HL-60 (cell line): Measurements from ENCODE around the gene ESPL1.

Experiments
- DNase-seq, 2 experiments: peaks; one replicate each; pipeline ENCODE4 v3.0.0-alpha.2; 2010 to 2020; ENCODE audit warnings: low read depth in 1 of 2, low spot score in 1 of 2
- H3K27ac ChIP-seq: fragments of 250-450 bp; sonication (Bioruptor Pico); replicated peaks from 2 replicates; pipeline ENCODE4 v1.5.1; 2020; ENCODE audit warnings: mild to moderate bottlenecking, moderate library complexity
- H3K27me3 ChIP-seq: fragments of 250-450 bp; sonication (Bioruptor Pico); 2 replicates; pipeline ENCODE4 v1.5.1; 2021; ENCODE audit warnings: mild to moderate bottlenecking, moderate library complexity; ENCODE audit not compliant: insufficient read depth, poor library complexity, severe bottlenecking
- H3K4me3 ChIP-seq: replicated peaks from 2 replicates; pipeline ENCODE4 v1.5.1; 2011; ENCODE audit warnings: mild to moderate bottlenecking, control low read depth, low read length; ENCODE audit not compliant: insufficient read depth
- CTCF ChIP-seq: IDR thresholded peaks from one replicate; pipeline ENCODE4 v1.5.1; 2011; ENCODE audit warnings: low read length, control low read depth, inconsistent platforms; ENCODE audit not compliant: insufficient read depth
- GABPA ChIP-seq: IDR thresholded peaks from 2 replicates; pipeline ENCODE4 v1.6.1; 2012; ENCODE audit warnings: low read depth
- POLR2AphosphoS5 ChIP-seq: IDR thresholded peaks from 2 replicates; pipeline ENCODE4 v1.6.1; 2012; ENCODE audit warnings: low read depth
- REST ChIP-seq: IDR thresholded peaks from 2 replicates; pipeline ENCODE4 v1.6.1; 2012; ENCODE audit warnings: low read depth; ENCODE audit not compliant: insufficient replicate concordance
- SPI1 ChIP-seq: IDR thresholded peaks from 2 replicates; pipeline ENCODE4 v1.6.1; 2012; ENCODE audit warnings: low read depth, mild to moderate bottlenecking, borderline replicate concordance

ESPL1 gene

GRCh38 chr12:53227341-53227740, 40.8 kb upstream of the ESPL1 start:
- no peak for TF ChIP-seq GABPA
- no peak for TF ChIP-seq REST
- TF ChIP-seq SPI1 = no peak
- no peak for TF ChIP-seq POLR2AphosphoS5
- TF ChIP-seq CTCF = no peak
- Histone ChIP-seq H3K4me3 (no peak overlapping the region), H3K27me3 (peaks cover 8% of the 10 kb centered on the region), H3K27ac (no peak overlapping the region)
- DNase-seq = no peak

GRCh38 chr12:53227836-53228235, 40.3 kb upstream of the ESPL1 start:
- Histone ChIP-seq H3K27ac (no peak overlapping the region), H3K27me3 (peaks cover 12% of the 10 kb centered on the region), H3K4me3 (no peak overlapping the region)
- TF ChIP-seq CTCF = no peak
- TF ChIP-seq POLR2AphosphoS5 = no peak
- no peak for TF ChIP-seq GABPA
- TF ChIP-seq REST = no peak
- TF ChIP-seq SPI1 = no peak
- no peak for DNase-seq

GRCh38 chr12:53229454-53229853, 38.6 kb upstream of the ESPL1 start:
- Histone ChIP-seq H3K4me3 (no peak overlapping the region), H3K27me3 (peaks cover 15% of the 10 kb centered on the region), H3K27ac (no peak overlapping the region)
- DNase-seq = no peak
- TF ChIP-seq GABPA (no peak), CTCF (no peak), REST (no peak), POLR2AphosphoS5 (no peak), SPI1 (no peak)
